ENCODE data around the gene ERP27.

DNA sequence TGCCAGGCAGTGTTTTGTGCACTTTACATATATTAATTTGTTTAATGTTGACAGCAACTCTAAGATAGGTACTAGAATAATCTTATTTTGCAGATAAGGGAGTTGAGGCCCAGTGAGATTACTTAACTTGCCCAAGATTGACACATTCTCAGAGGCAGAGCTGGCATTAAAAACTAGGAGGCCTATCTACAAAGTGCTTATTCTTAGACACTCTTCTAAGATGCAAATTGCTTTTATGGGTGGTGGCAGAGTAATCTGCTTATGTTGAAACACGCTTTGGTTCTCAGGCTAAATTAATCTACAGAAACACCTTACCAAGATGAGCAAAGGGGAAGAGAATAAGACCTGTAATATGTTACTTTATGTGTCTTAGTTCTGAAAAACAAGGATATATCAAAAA, 59.8 kb downstream of the ERP27 start:
- TF ChIP-seq CTBP1 (IDR thresholded peaks at IDR 0.05; ENCODE audit: borderline replicate concordance) (no peak), FOXM1 (IDR thresholded peaks at IDR 0.05; ENCODE audit: borderline replicate concordance) (no peak), FOXA1 (IDR thresholded peaks at IDR 0.05) (no peak), NFRKB (IDR thresholded peaks at IDR 0.05) (no peak), ZNF384 (IDR thresholded peaks at IDR 0.05) (no peak), FOXK2 (IDR thresholded peaks at IDR 0.05) (no peak), SP1 (IDR thresholded peaks at IDR 0.05) (no peak), BHLHE40 (IDR thresholded peaks at IDR 0.05; ENCODE audit: borderline replicate concordance) (no peak), SUZ12 (IDR thresholded peaks at IDR 0.05) (no peak)
- TF ChIP-seq, protein P1, sequence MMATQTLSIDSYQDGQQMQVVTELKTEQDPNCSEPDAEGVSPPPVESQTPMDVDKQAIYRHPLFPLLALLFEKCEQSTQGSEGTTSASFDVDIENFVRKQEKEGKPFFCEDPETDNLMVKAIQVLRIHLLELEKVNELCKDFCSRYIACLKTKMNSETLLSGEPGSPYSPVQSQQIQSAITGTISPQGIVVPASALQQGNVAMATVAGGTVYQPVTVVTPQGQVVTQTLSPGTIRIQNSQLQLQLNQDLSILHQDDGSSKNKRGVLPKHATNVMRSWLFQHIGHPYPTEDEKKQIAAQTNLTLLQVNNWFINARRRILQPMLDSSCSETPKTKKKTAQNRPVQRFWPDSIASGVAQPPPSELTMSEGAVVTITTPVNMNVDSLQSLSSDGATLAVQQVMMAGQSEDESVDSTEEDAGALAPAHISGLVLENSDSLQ (IDR thresholded peaks at IDR 0.05), result no peak
